HUES6 (cell line): ENCODE results near the gene GAST.

Experiments used
- H3K27ac ChIP-seq: 2 replicates; pipeline ENCODE4 v1.7.0; 2013; ENCODE audit warnings: low read depth, mild to moderate bottlenecking, low read length, inconsistent platforms
- H3K27me3 ChIP-seq: 2 replicates; pipeline ENCODE4 v1.6.1; 2013; ENCODE audit warnings: low read length; ENCODE audit not compliant: control insufficient read depth, insufficient read depth
- H3K36me3 ChIP-seq: 2 replicates; pipeline ENCODE4 v1.6.1; 2013; ENCODE audit warnings: low read length; ENCODE audit not compliant: control insufficient read depth, insufficient read depth
- H3K4me1 ChIP-seq: 2 replicates; pipeline ENCODE4 v1.6.1; 2013; ENCODE audit warnings: low read length; ENCODE audit not compliant: control insufficient read depth, insufficient read depth
- H3K4me3 ChIP-seq: 2 replicates; pipeline ENCODE4 v1.5.1; 2013; ENCODE audit warnings: low read depth, low read length
- H3K9ac ChIP-seq: one replicate; pipeline ENCODE4 v1.6.1; 2013; ENCODE audit warnings: mild to moderate bottlenecking, low read length
- H3K9me3 ChIP-seq: 2 replicates; pipeline ENCODE4 v1.6.1; 2013; ENCODE audit warnings: low read depth, low read length; ENCODE audit not compliant: control insufficient read depth, insufficient read depth

Gene GAST

GRCh38 chr17:41754066-41754465, 41.9 kb downstream of the GAST start:
- peaks cover 42% of the 10 kb centered on the region for H3K36me3 ChIP-seq

GRCh38 chr17:41758601-41759000, 46.5 kb downstream of the GAST start:
- Histone ChIP-seq H3K27me3 (no peaks in the 10 kb centered on the region), H3K4me1 (no peaks in the 10 kb centered on the region), H3K27ac (no peak overlapping the region), H3K36me3 (peaks cover 77% of the 10 kb centered on the region), H3K9ac (no peak overlapping the region), H3K9me3 (no peaks in the 10 kb centered on the region), H3K4me3 (no peak overlapping the region)

More at GRCh38 chr17:41754066-41754465, 41.9 kb downstream of the GAST start:
- Histone ChIP-seq H3K27ac (no peak overlapping the region), H3K4me3 (no peak overlapping the region), H3K9me3 (no peaks in the 10 kb centered on the region), H3K9ac (no peak overlapping the region), H3K27me3 (no peaks in the 10 kb centered on the region), H3K4me1 (no peaks in the 10 kb centered on the region)

GRCh38 chr17:41760878-41761277, 48.7 kb downstream of the GAST start:
- H3K4me3 ChIP-seq, result no peak overlapping the region
- H3K9me3 ChIP-seq, result no peaks in the 10 kb centered on the region
- H3K4me1 ChIP-seq, result no peaks in the 10 kb centered on the region
- H3K36me3 ChIP-seq, result peaks cover 77% of the 10 kb centered on the region
- H3K27me3 ChIP-seq, result no peaks in the 10 kb centered on the region
- H3K27ac ChIP-seq, result no peak overlapping the region
- H3K9ac ChIP-seq, result no peak overlapping the region

GRCh38 chr17:41762391-41762790, 50.3 kb downstream of the GAST start:
- Histone ChIP-seq H3K4me3 (no peak overlapping the region), H3K36me3 (peaks cover 78% of the 10 kb centered on the region), H3K27me3 (no peaks in the 10 kb centered on the region), H3K4me1 (no peaks in the 10 kb centered on the region), H3K9ac (no peak overlapping the region), H3K27ac (no peak overlapping the region), H3K9me3 (no peaks in the 10 kb centered on the region)

- no peaks in the 10 kb centered on the region for H3K9me3 ChIP-seq
- no peak overlapping the region for H3K9ac ChIP-seq
- no peaks in the 10 kb centered on the region for H3K4me1 ChIP-seq
- H3K4me3 ChIP-seq, result no peak overlapping the region
- H3K36me3 ChIP-seq, result peaks cover 78% of the 10 kb centered on the region
- no peak overlapping the region for H3K27ac ChIP-seq
- no peaks in the 10 kb centered on the region for H3K27me3 ChIP-seq
Observed at GRCh38 chr17:41762841-41763240, 50.7 kb downstream of the GAST start.

- Histone ChIP-seq H3K4me1 (no peaks in the 10 kb centered on the region), H3K9me3 (no peaks in the 10 kb centered on the region), H3K9ac (no peak overlapping the region), H3K4me3 (no peak overlapping the region), H3K27ac (no peak overlapping the region), H3K27me3 (no peaks in the 10 kb centered on the region), H3K36me3 (peaks cover 76% of the 10 kb centered on the region)
Observed at GRCh38 chr17:41763327-41763726, 51.2 kb downstream of the GAST start.
